ENCODE measurements around the gene KIAA0232.

KIAA0232 gene

DNA sequence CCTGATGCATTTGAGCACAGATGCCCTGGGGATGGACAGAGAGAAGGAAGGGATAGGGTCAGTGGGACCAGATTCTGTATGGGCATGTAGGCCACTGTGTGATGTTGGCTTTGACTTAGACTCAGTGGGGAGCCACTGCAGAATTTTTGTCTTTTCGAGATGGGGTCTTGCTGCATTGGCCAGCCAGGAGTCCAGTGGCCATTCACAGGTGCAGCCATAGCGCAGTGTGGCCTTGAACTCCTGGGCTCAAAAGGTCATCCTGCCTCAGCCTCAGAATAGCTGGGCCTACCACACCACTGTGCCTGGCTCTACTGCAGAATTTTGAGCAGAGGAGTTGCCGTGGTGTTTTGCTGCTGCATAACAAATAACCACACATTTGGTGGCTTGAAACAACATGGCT is 149.9 kb downstream of the KIAA0232 start:
- peaks cover 27% of the 10 kb centered on the region for H4K20me1 ChIP-seq (ENCODE audit: insufficient read depth, low read length)
- no peak overlapping the region for H3K4me3 ChIP-seq (ENCODE audit: low read length)
- no peak overlapping the region for H3K27ac ChIP-seq (ENCODE audit: low read length)
- peaks cover 39% of the 10 kb centered on the region for H3K79me2 ChIP-seq (ENCODE audit: low read length)
- H3K9me3 ChIP-seq (ENCODE audit: insufficient read depth, low read length) = no peaks in the 10 kb centered on the region
- H3K4me2 ChIP-seq (ENCODE audit: low read length) = no peak overlapping the region
- no peaks in the 10 kb centered on the region for H3K27me3 ChIP-seq (ENCODE audit: low read depth, low read length)
- peaks cover 12% of the 10 kb centered on the region for H3K36me3 ChIP-seq (replicated peaks; ENCODE audit: low read depth, low read length)
- H2AFZ ChIP-seq (ENCODE audit: low read depth, low read length) = no peak overlapping the region
- no peaks in the 10 kb centered on the region for H3K4me1 ChIP-seq (ENCODE audit: low read length)
- H3K9ac ChIP-seq (ENCODE audit: low read length) = no peak overlapping the region
- TF ChIP-seq, protein P1, sequence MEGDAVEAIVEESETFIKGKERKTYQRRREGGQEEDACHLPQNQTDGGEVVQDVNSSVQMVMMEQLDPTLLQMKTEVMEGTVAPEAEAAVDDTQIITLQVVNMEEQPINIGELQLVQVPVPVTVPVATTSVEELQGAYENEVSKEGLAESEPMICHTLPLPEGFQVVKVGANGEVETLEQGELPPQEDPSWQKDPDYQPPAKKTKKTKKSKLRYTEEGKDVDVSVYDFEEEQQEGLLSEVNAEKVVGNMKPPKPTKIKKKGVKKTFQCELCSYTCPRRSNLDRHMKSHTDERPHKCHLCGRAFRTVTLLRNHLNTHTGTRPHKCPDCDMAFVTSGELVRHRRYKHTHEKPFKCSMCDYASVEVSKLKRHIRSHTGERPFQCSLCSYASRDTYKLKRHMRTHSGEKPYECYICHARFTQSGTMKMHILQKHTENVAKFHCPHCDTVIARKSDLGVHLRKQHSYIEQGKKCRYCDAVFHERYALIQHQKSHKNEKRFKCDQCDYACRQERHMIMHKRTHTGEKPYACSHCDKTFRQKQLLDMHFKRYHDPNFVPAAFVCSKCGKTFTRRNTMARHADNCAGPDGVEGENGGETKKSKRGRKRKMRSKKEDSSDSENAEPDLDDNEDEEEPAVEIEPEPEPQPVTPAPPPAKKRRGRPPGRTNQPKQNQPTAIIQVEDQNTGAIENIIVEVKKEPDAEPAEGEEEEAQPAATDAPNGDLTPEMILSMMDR (IDR thresholded peaks at IDR 0.05; ENCODE audit: low read depth, low read length) = no peak
- TF ChIP-seq EZH2phosphoT487 (IDR thresholded peaks at IDR 0.05; ENCODE audit: low read depth) = no peak

DNA sequence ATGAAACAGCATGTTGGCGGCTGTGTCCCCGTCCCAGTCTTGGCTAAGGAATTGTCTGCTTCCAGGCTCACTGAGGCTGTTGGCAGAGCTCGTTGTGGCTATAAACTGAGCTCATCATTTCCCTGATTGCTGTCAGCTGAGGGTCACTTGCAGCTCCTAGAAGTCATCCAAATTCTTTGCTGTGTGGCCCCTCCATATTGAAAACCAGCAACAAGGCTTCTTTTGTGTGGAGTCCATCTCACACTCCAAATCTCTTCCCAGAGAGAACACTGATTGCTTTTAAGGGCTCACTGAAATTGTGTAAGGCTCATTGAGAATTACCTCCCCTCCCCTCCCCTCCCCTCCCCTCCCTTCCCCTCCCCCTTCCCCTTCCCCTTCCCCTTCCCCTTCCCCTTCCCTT is 150.4 kb downstream of the KIAA0232 start:
- Histone ChIP-seq H3K79me2 (ENCODE audit: low read length) (peaks cover 35% of the 10 kb centered on the region), H4K20me1 (ENCODE audit: insufficient read depth, low read length) (peaks cover 31% of the 10 kb centered on the region), H3K4me1 (ENCODE audit: low read length) (peaks cover 2% of the 10 kb centered on the region), H2AFZ (ENCODE audit: low read depth, low read length) (no peak overlapping the region), H3K27ac (ENCODE audit: low read length) (no peak overlapping the region), H3K4me2 (ENCODE audit: low read length) (no peak overlapping the region), H3K27me3 (ENCODE audit: low read depth, low read length) (no peaks in the 10 kb centered on the region), H3K36me3 (replicated peaks; ENCODE audit: low read depth, low read length) (peaks cover 12% of the 10 kb centered on the region), H3K4me3 (ENCODE audit: low read length) (no peak overlapping the region), H3K9ac (ENCODE audit: low read length) (no peak overlapping the region), H3K9me3 (ENCODE audit: insufficient read depth, low read length) (no peaks in the 10 kb centered on the region)
- no peak for TF ChIP-seq EZH2phosphoT487 (IDR thresholded peaks at IDR 0.05; ENCODE audit: low read depth)
- TF ChIP-seq, protein P1 (IDR thresholded peaks at IDR 0.05; ENCODE audit: low read depth, low read length) = no peak

Measured in OCI-LY3 (cell line).